BLaER1 (cell line): ENCODE measurements around the gene TFR2.
A peak's percentile ranks its signal among the peaks of the same experiment; 100 is the strongest.

Experiments
- H3K27ac ChIP-seq: shearing (Covaris generic); formaldehyde crosslinking; 2 replicates; pipeline ENCODE4 v1.8.1; 2022
- H3K27me3 ChIP-seq: shearing (Covaris generic); formaldehyde crosslinking; 2 replicates; pipeline ENCODE4 v1.8.1; 2022
- H3K36me3 ChIP-seq: shearing (Covaris generic); formaldehyde crosslinking; 2 replicates; pipeline ENCODE4 v1.8.1; 2022
- H3K4me1 ChIP-seq: shearing (Covaris generic); formaldehyde crosslinking; 2 replicates; pipeline ENCODE4 v1.8.1; 2022
- H3K4me2 ChIP-seq: shearing (Covaris generic); formaldehyde crosslinking; 2 replicates; pipeline ENCODE4 v1.8.1; 2022
- H3K4me3 ChIP-seq: shearing (Covaris generic); formaldehyde crosslinking; 2 replicates; pipeline ENCODE4 v1.8.1; 2022
- H3K9ac ChIP-seq: shearing (Covaris generic); formaldehyde crosslinking; 2 replicates; pipeline ENCODE4 v1.8.1; 2022
- H3K9me3 ChIP-seq: shearing (Covaris generic); formaldehyde crosslinking; 2 replicates; pipeline ENCODE4 v1.8.1; 2022
- H4K20me1 ChIP-seq: shearing (Covaris generic); formaldehyde crosslinking; 2 replicates; pipeline ENCODE4 v1.8.1; 2022
- Cebpa-rat ChIP-seq: shearing (Covaris generic); IDR thresholded peaks from 2 replicates; pipeline ENCODE4 v1.8.1; 2022

Gene TFR2

GRCh38 chr7:100654908-100655831 lies 13.8 kb upstream of the TFR2 start:
- no peak for TF ChIP-seq Cebpa-rat
- Histone ChIP-seq H3K4me1 (no peaks in the 10 kb centered on the region), H3K36me3 (no peaks in the 10 kb centered on the region), H3K27ac (no peak overlapping the region), H4K20me1 (no peaks in the 10 kb centered on the region), H3K4me3 (no peak overlapping the region), H3K27me3 (peaks cover 21% of the 10 kb centered on the region), H3K4me2 (no peak overlapping the region), H3K9ac (no peak overlapping the region), H3K9me3 (0 out of 2 replicates have a peak, but pooled peaks cover 5% of the 10 kb centered on the region)

- Histone ChIP-seq H3K9me3 (no peaks in the 10 kb centered on the region), H3K4me1 (no peaks in the 10 kb centered on the region), H3K36me3 (no peaks in the 10 kb centered on the region), H4K20me1 (no peaks in the 10 kb centered on the region), H3K27me3 (peaks cover 5% of the 10 kb centered on the region), H3K4me3 (no peak overlapping the region), H3K4me2 (no peak overlapping the region), H3K27ac (no peak overlapping the region), H3K9ac (no peak overlapping the region)
- no peak for TF ChIP-seq Cebpa-rat
Observed at GRCh38 chr7:100649826-100650565, 8.6 kb upstream of the TFR2 start.

- no peaks in the 10 kb centered on the region for H4K20me1 ChIP-seq
- no peak for TF ChIP-seq Cebpa-rat
- no peak overlapping the region for H3K9ac ChIP-seq
- peak overlapping the region; percentile 75 for H3K4me2 ChIP-seq
- H3K27ac ChIP-seq, result no peak overlapping the region
- H3K27me3 ChIP-seq, result no peaks in the 10 kb centered on the region
- H3K4me3 ChIP-seq, result no peak overlapping the region
- no peaks in the 10 kb centered on the region for H3K9me3 ChIP-seq
- H3K36me3 ChIP-seq, result no peaks in the 10 kb centered on the region
- peaks cover 14% of the 10 kb centered on the region for H3K4me1 ChIP-seq
Observed at GRCh38 chr7:100642534-100642907, 1.2 kb upstream of the TFR2 start.

- Histone ChIP-seq H3K4me2 (peak overlapping the region; percentile 75), H3K4me3 (no peak overlapping the region), H3K9ac (no peak overlapping the region), H3K36me3 (no peaks in the 10 kb centered on the region), H3K27me3 (no peaks in the 10 kb centered on the region), H3K4me1 (peaks cover 14% of the 10 kb centered on the region), H3K27ac (no peak overlapping the region), H3K9me3 (no peaks in the 10 kb centered on the region), H4K20me1 (no peaks in the 10 kb centered on the region)
- no peak for TF ChIP-seq Cebpa-rat
Observed at GRCh38 chr7:100641860-100642533, 645 bp upstream of the TFR2 start.

GRCh38 chr7:100640517-100641440 lies 573 bp downstream of the TFR2 start:
- Histone ChIP-seq H3K27ac (no peak overlapping the region), H4K20me1 (no peaks in the 10 kb centered on the region), H3K27me3 (no peaks in the 10 kb centered on the region), H3K9me3 (no peaks in the 10 kb centered on the region), H3K36me3 (no peaks in the 10 kb centered on the region), H3K4me3 (no peak overlapping the region), H3K4me1 (peaks cover 14% of the 10 kb centered on the region), H3K9ac (no peak overlapping the region), H3K4me2 (no peak overlapping the region)
- TF ChIP-seq Cebpa-rat, result no peak

- H3K9me3 ChIP-seq, result no peaks in the 10 kb centered on the region
- no peak overlapping the region for H3K9ac ChIP-seq
- H3K4me2 ChIP-seq, result no peak overlapping the region
Observed at GRCh38 chr7:100639995-100640516, 1.3 kb downstream of the TFR2 start.

GRCh38 chr7:100632951-100633717 lies 8.2 kb downstream of the TFR2 start:
- peaks cover 17% of the 10 kb centered on the region for H3K36me3 ChIP-seq
- peak overlapping the region; percentile 90 for H3K4me2 ChIP-seq
- peak overlapping the region; percentile 87 for H3K27ac ChIP-seq
- H3K4me1 ChIP-seq, result peaks cover 62% of the 10 kb centered on the region
- no peaks in the 10 kb centered on the region for H4K20me1 ChIP-seq
- no peaks in the 10 kb centered on the region for H3K27me3 ChIP-seq
- no peak for TF ChIP-seq Cebpa-rat
- no peaks in the 10 kb centered on the region for H3K9me3 ChIP-seq
- H3K4me3 ChIP-seq, result peak overlapping the region; percentile 87
- H3K9ac ChIP-seq, result peak overlapping the region; percentile 85

More at GRCh38 chr7:100639995-100640516, 1.3 kb downstream of the TFR2 start:
- Histone ChIP-seq H3K27me3 (no peaks in the 10 kb centered on the region), H4K20me1 (no peaks in the 10 kb centered on the region), H3K4me1 (peaks cover 15% of the 10 kb centered on the region), H3K4me3 (no peak overlapping the region), H3K27ac (no peak overlapping the region), H3K36me3 (no peaks in the 10 kb centered on the region)
- TF ChIP-seq Cebpa-rat, result no peak

GRCh38 chr7:100630066-100630465 lies 11.3 kb downstream of the TFR2 start:
- Histone ChIP-seq H4K20me1 (no peaks in the 10 kb centered on the region), H3K27me3 (no peaks in the 10 kb centered on the region)
- no peak for TF ChIP-seq Cebpa-rat

More at GRCh38 chr7:100630066-100630465, 11.3 kb downstream of the TFR2 start:
- no peak overlapping the region for H3K9ac ChIP-seq
- H3K36me3 ChIP-seq, result peaks cover 29% of the 10 kb centered on the region
- H3K4me3 ChIP-seq, result no peak overlapping the region
- H3K27ac ChIP-seq, result 0 out of 2 replicates have a peak overlapping the region, but pooled peaks have one; percentile 30
- peaks cover 82% of the 10 kb centered on the region for H3K4me1 ChIP-seq
- peak overlapping the region; percentile 57 for H3K4me2 ChIP-seq
- H3K9me3 ChIP-seq, result no peaks in the 10 kb centered on the region
